ENCODE measurements around the gene SERPINE2.

SERPINE2 gene

DNA sequence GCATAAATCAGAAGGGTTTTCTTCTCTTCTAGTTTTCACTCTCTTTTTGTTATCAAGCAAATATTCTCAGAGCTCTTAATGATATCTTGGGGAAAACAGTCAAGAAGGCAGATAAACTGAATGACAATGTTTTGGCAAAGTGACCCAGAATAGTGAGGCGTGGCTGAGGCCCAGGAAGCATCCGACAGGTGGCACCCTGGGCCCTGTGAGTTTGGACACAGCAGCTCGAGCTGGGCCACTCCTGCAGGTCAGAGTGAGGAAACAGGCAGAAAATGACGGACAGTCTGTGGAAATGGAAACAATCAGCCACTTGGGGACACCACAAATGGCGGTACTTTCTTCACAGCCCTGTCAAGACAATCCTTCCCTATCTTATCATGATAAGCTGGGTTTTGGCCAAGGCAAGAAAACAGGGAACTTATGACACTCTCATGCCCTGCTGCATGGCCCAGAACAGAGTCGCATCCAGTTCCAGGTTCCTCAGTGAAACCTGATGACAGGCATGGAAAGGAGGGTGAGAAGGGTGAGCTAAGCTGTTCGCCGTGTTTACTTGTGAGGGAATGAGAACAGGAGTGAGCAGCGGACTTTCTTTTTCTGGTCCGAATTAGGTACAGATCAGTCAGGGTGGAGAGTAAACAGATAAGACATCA is 49.8 kb downstream of the SERPINE2 start:
- Histone ChIP-seq H3K4me2 (no peak overlapping the region), H2AFZ (ENCODE audit: low read depth) (no peak overlapping the region), H3K27me3 (ENCODE audit: insufficient read depth, low read depth) (no peaks in the 10 kb centered on the region), H3K9ac (no peak overlapping the region), H3K4me1 (ENCODE audit: low read depth, poor library complexity, severe bottlenecking) (no peaks in the 10 kb centered on the region), H3K36me3 (ENCODE audit: insufficient read depth) (no peaks in the 10 kb centered on the region), H3K27ac (no peak overlapping the region), H3K79me2 (ENCODE audit: insufficient read depth, low read depth) (no peaks in the 10 kb centered on the region), H3K4me3 (IDR thresholded peaks at IDR 0.05; ENCODE audit: insufficient read depth, low read depth, low read length) (no peak overlapping the region), H4K20me1 (ENCODE audit: insufficient read depth) (no peaks in the 10 kb centered on the region)
- no peak for TF ChIP-seq CTCF (conservative IDR thresholded peaks at IDR 0.05; ENCODE audit: low read depth, low read length)

GRCh38 chr2:223981241-223981640 is 57.8 kb downstream of the SERPINE2 start:
- H3K27me3 ChIP-seq (ENCODE audit: insufficient read depth, low read depth) = no peaks in the 10 kb centered on the region
- H3K9ac ChIP-seq = no peak overlapping the region
- H3K4me2 ChIP-seq = no peak overlapping the region
- no peaks in the 10 kb centered on the region for H3K4me1 ChIP-seq (ENCODE audit: low read depth, poor library complexity, severe bottlenecking)
- no peaks in the 10 kb centered on the region for H3K36me3 ChIP-seq (ENCODE audit: insufficient read depth)
- no peak overlapping the region for H2AFZ ChIP-seq (ENCODE audit: low read depth)
- H3K4me3 ChIP-seq (IDR thresholded peaks at IDR 0.05; ENCODE audit: insufficient read depth, low read depth, low read length) = no peak overlapping the region
- H3K79me2 ChIP-seq (ENCODE audit: insufficient read depth, low read depth) = no peaks in the 10 kb centered on the region
- H4K20me1 ChIP-seq (ENCODE audit: insufficient read depth) = no peaks in the 10 kb centered on the region
- no peak for TF ChIP-seq CTCF (conservative IDR thresholded peaks at IDR 0.05; ENCODE audit: low read depth, low read length)
- H3K27ac ChIP-seq = no peak overlapping the region

DNA sequence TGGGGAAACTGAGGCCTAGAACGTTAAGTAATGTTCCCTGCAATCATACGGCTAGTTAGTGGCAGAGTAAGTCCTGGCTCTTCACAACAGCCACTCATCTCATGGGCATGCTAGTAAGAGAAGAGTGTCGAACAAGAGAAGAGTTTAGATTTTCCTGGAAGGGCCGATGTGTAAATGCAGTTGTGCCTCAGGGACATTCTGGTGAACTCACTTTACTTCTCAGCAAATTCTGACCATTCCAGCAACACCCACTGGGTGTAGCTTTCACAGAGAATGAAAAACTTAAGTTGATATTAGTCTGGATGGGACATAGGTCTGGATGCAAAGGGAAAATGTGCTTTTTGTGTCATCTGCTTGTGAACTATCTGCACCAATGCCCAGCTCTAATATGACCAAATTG is 58.3 kb downstream of the SERPINE2 start:
- Histone ChIP-seq H2AFZ (ENCODE audit: low read depth) (no peak overlapping the region), H3K9ac (no peak overlapping the region), H3K4me1 (ENCODE audit: low read depth, poor library complexity, severe bottlenecking) (no peaks in the 10 kb centered on the region), H3K4me3 (IDR thresholded peaks at IDR 0.05; ENCODE audit: insufficient read depth, low read depth, low read length) (no peak overlapping the region), H3K27ac (no peak overlapping the region), H3K27me3 (ENCODE audit: insufficient read depth, low read depth) (no peaks in the 10 kb centered on the region), H3K36me3 (ENCODE audit: insufficient read depth) (no peaks in the 10 kb centered on the region), H4K20me1 (ENCODE audit: insufficient read depth) (no peaks in the 10 kb centered on the region), H3K79me2 (ENCODE audit: insufficient read depth, low read depth) (no peaks in the 10 kb centered on the region), H3K4me2 (no peak overlapping the region)
- no peak for TF ChIP-seq CTCF (conservative IDR thresholded peaks at IDR 0.05; ENCODE audit: low read depth, low read length)

GRCh38 chr2:223980397-223980735 is 58.7 kb downstream of the SERPINE2 start:
- no peaks in the 10 kb centered on the region for H4K20me1 ChIP-seq (ENCODE audit: insufficient read depth)
- no peaks in the 10 kb centered on the region for H3K4me1 ChIP-seq (ENCODE audit: low read depth, poor library complexity, severe bottlenecking)
- H3K79me2 ChIP-seq (ENCODE audit: insufficient read depth, low read depth) = no peaks in the 10 kb centered on the region
- no peak overlapping the region for H3K27ac ChIP-seq
- H3K36me3 ChIP-seq (ENCODE audit: insufficient read depth) = no peaks in the 10 kb centered on the region
- H3K27me3 ChIP-seq (ENCODE audit: insufficient read depth, low read depth) = no peaks in the 10 kb centered on the region
- no peak overlapping the region for H3K4me3 ChIP-seq (IDR thresholded peaks at IDR 0.05; ENCODE audit: insufficient read depth, low read depth, low read length)
- H3K9ac ChIP-seq = no peak overlapping the region
- H2AFZ ChIP-seq (ENCODE audit: low read depth) = no peak overlapping the region
- H3K4me2 ChIP-seq = no peak overlapping the region
- no peak for TF ChIP-seq CTCF (conservative IDR thresholded peaks at IDR 0.05; ENCODE audit: low read depth, low read length)

Measured in KMS-11 (cell line).